NCI-H2227 treated with DMSO at 0.1 percent for 48 hours (cell line): ENCODE results near the gene SLC12A3.

ENCODE experiments used
- DNase-seq: peaks from one replicate; lab custom pipeline; 2025; lab: John Stamatoyannopoulos, UW

SLC12A3 gene

GRCh38 chr16:56943761-56944375 lies 78.9 kb downstream of the SLC12A3 start:
- DNase-seq = no peak

GRCh38 chr16:56944954-56945839 lies 80.2 kb downstream of the SLC12A3 start:
- no peak for DNase-seq

GRCh38 chr16:56945847-56946527 lies 81.0 kb downstream of the SLC12A3 start:
- no peak for DNase-seq

GRCh38 chr16:56946767-56947603 lies 82.0 kb downstream of the SLC12A3 start:
- no peak for DNase-seq

- DNase-seq = no peak
Observed at GRCh38 chr16:56947604-56947995, 82.6 kb downstream of the SLC12A3 start.

GRCh38 chr16:56948234-56948633 lies 83.2 kb downstream of the SLC12A3 start:
- DNase-seq = no peak

- DNase-seq = no peak
Observed at GRCh38 chr16:56950051-56950450, 85.0 kb downstream of the SLC12A3 start.

- DNase-seq = no peak
Observed at GRCh38 chr16:56950455-56950854, 85.4 kb downstream of the SLC12A3 start.

- DNase-seq = no peak
Observed at GRCh38 chr16:56950881-56951771, 86.1 kb downstream of the SLC12A3 start.

GRCh38 chr16:56953006-56953405 lies 88.0 kb downstream of the SLC12A3 start:
- DNase-seq = no peak

- DNase-seq = no peak
Observed at GRCh38 chr16:56956076-56956475, 91.1 kb downstream of the SLC12A3 start.

- DNase-seq = no peak
Observed at GRCh38 chr16:56956756-56957155, 91.7 kb downstream of the SLC12A3 start.

GRCh38 chr16:56960681-56961281 lies 95.8 kb downstream of the SLC12A3 start:
- DNase-seq = no peak

GRCh38 chr16:56961386-56961785 lies 96.4 kb downstream of the SLC12A3 start:
- DNase-seq = no peak

- no peak for DNase-seq
Observed at GRCh38 chr16:56961851-56962281, 96.9 kb downstream of the SLC12A3 start, which contains the start of gene CETP. Gene CETP (plus strand): TSS chr16:56961950. CDS start chr16:56961980, 30 bp downstream.

- DNase-seq = no peak
Observed at GRCh38 chr16:56964243-56965148, 99.5 kb downstream of the SLC12A3 start.
